Urothelium cell line (cell line): Measurements from ENCODE around the gene TREH.

Experiments
- DNase-seq: peaks from one replicate; pipeline ENCODE4 v3.0.0; 2011; ENCODE audit warnings: low spot score, mixed read lengths
- FAIRE-seq: peaks from 2 replicates; lab custom pipeline; 2011; peaks lifted over from hg19 to GRCh38; lab: Jason Lieb, UNC

TREH gene

GRCh38 chr11:118631142-118631909 lies 48.1 kb downstream of the TREH start:
- FAIRE-seq, result no peak
- DNase-seq, result no peak

GRCh38 chr11:118629761-118630661 lies 49.4 kb downstream of the TREH start:
- DNase-seq, result no peak

GRCh38 chr11:118628861-118629549 lies 50.4 kb downstream of the TREH start:
- DNase-seq, result no peak
- no peak for FAIRE-seq

More at GRCh38 chr11:118629761-118630661, 49.4 kb downstream of the TREH start:
- no peak for FAIRE-seq

- no peak for FAIRE-seq
- no peak for DNase-seq
Observed at GRCh38 chr11:118628432-118628831, 51.0 kb downstream of the TREH start.

- DNase-seq (no peak), FAIRE-seq (no peak)
Observed at GRCh38 chr11:118628031-118628430, 51.4 kb downstream of the TREH start.

- no peak for FAIRE-seq
Observed at GRCh38 chr11:118627566-118627965, 51.9 kb downstream of the TREH start.

GRCh38 chr11:118625976-118626375 lies 53.5 kb downstream of the TREH start:
- FAIRE-seq (no peak), DNase-seq (no peak)

More at GRCh38 chr11:118627566-118627965, 51.9 kb downstream of the TREH start:
- no peak for DNase-seq

- no peak for FAIRE-seq
- DNase-seq, result no peak
Observed at GRCh38 chr11:118625036-118625690, 54.3 kb downstream of the TREH start.

GRCh38 chr11:118623269-118623655 lies 56.2 kb downstream of the TREH start:
- FAIRE-seq (no peak), DNase-seq (peak; percentile 57)

- FAIRE-seq (no peak), DNase-seq (peak; percentile 69)
Observed at GRCh38 chr11:118622376-118623268, 56.8 kb downstream of the TREH start.

GRCh38 chr11:118621784-118622375 lies 57.6 kb downstream of the TREH start:
- FAIRE-seq, result no peak
- no peak for DNase-seq

GRCh38 chr11:118621071-118621783 lies 58.2 kb downstream of the TREH start:
- FAIRE-seq (no peak), DNase-seq (peak; percentile 86)

GRCh38 chr11:118620529-118621070 lies 58.9 kb downstream of the TREH start:
- DNase-seq, result no peak
- FAIRE-seq, result no peak

- no peak for FAIRE-seq
- peak; percentile 73 for DNase-seq
Observed at GRCh38 chr11:118619444-118620197, 59.8 kb downstream of the TREH start.

GRCh38 chr11:118618991-118619375 lies 60.5 kb downstream of the TREH start:
- no peak for FAIRE-seq
- peak; percentile 66 for DNase-seq

- no peak for FAIRE-seq
- no peak for DNase-seq
Observed at GRCh38 chr11:118618115-118618990, 61.1 kb downstream of the TREH start.

- no peak for FAIRE-seq
- no peak for DNase-seq
Observed at GRCh38 chr11:118615976-118616371, 63.5 kb downstream of the TREH start.
